GM23248 (cell line): ENCODE measurements around the gene GALNT17. TPM values are rescaled to one million over a fixed set of nuclear protein-coding genes. Genes with fewer than 3 reads are reported as not detected.

Experiments
- DNase-seq: peaks from one replicate; pipeline ENCODE4 v3.0.0-alpha.2; 2015
- H2AFZ ChIP-seq: fragments of 200-600 bp; sonication (generic); 2 replicates; pipeline ENCODE4 v1.6.1; 2016; ENCODE audit warnings: antibody characterized with exemption
- H3F3A ChIP-seq: fragments of 200-600 bp; sonication (generic); 2 replicates; pipeline ENCODE4 v1.6.1; 2016; ENCODE audit warnings: mild to moderate bottlenecking, antibody characterized with exemption, mixed run types; ENCODE audit not compliant: insufficient read depth
- H3K27ac ChIP-seq: fragments of 200-600 bp; sonication (generic); 2 replicates; pipeline ENCODE4 v1.5.1; 2016; ENCODE audit warnings: mild to moderate bottlenecking
- H3K27me3 ChIP-seq: fragments of 200-600 bp; sonication (generic); replicated peaks from 2 replicates; pipeline ENCODE4 v1.6.1; 2016; ENCODE audit warnings: mild to moderate bottlenecking; ENCODE audit not compliant: insufficient read depth
- H3K36me3 ChIP-seq: fragments of 200-600 bp; sonication (generic); 2 replicates; pipeline ENCODE4 v1.6.1; 2016; ENCODE audit warnings: low read depth, mild to moderate bottlenecking
- H3K4me1 ChIP-seq: fragments of 200-600 bp; sonication (generic); 2 replicates; pipeline ENCODE4 v1.6.1; 2016; ENCODE audit warnings: mild to moderate bottlenecking; ENCODE audit not compliant: insufficient read depth
- H3K4me2 ChIP-seq: fragments of 200-600 bp; sonication (generic); one replicate; pipeline ENCODE4 v1.6.1; 2016; ENCODE audit warnings: mild to moderate bottlenecking; ENCODE audit not compliant: unreplicated experiment
- H3K4me3 ChIP-seq: fragments of 200-600 bp; sonication (generic); 2 replicates; pipeline ENCODE4 v1.5.1; 2016; ENCODE audit warnings: mild to moderate bottlenecking
- H3K79me2 ChIP-seq: fragments of 200-600 bp; sonication (generic); 2 replicates; pipeline ENCODE4 v1.6.1; 2016; ENCODE audit warnings: mild to moderate bottlenecking; ENCODE audit not compliant: insufficient read depth
- H3K9ac ChIP-seq: fragments of 200-600 bp; sonication (generic); 2 replicates; pipeline ENCODE4 v1.6.1; 2016; ENCODE audit warnings: mild to moderate bottlenecking
- H3K9me2 ChIP-seq: fragments of 200-600 bp; sonication (generic); 2 replicates; pipeline ENCODE4 v1.6.1; 2016; ENCODE audit warnings: mixed run types, mild to moderate bottlenecking, moderate library complexity; ENCODE audit not compliant: insufficient read depth
- H3K9me3 ChIP-seq: fragments of 200-600 bp; sonication (generic); one replicate; pipeline ENCODE4 v1.6.1; 2017; ENCODE audit warnings: low read depth
- H4K20me1 ChIP-seq: fragments of 200-600 bp; sonication (generic); 2 replicates; pipeline ENCODE4 v1.6.0; 2016; ENCODE audit not compliant: insufficient read depth
- EZH2 ChIP-seq: fragments of 200-600 bp; sonication (generic); IDR thresholded peaks from 2 replicates; pipeline ENCODE4 v1.6.1; 2018; ENCODE audit warnings: antibody characterized with exemption, mild to moderate bottlenecking; ENCODE audit not compliant: insufficient read depth, poor library complexity, severe bottlenecking
- EZH2phosphoT487 ChIP-seq: fragments of 200-600 bp; sonication (generic); IDR thresholded peaks from 2 replicates; pipeline ENCODE4 v1.6.1; 2018; ENCODE audit warnings: antibody characterized with exemption, moderate library complexity, mild to moderate bottlenecking, low read depth; ENCODE audit not compliant: insufficient read depth
- WGBS, 2 experiments: methylation state at CpG; one replicate each; pipeline ENCODE4 v1.1.6; 2015 to 2017; ENCODE audit warnings: low lambda C conversion rate in 2 of 2, low coverage in 1 of 2; ENCODE audit errors: missing lambda C conversion rate in 2 of 2; 5-methylcytosine and 5-hydroxymethylcytosine counted together
- in situ Hi-C: fragments of 300-500 bp; cut with MboI; formaldehyde crosslinking; loops from 2 replicates; pipeline ENCODE4 v1.15.0; 2020
- polyA plus RNA-seq: library from polyadenylated mRNA; unstranded; fragments of >200 nt; fragmentation: Nextera tagmentation; extraction: Ambion mirVana; gene quantifications from 2 replicates; pipeline ENCODE4 v1.2.1, GENCODE V29; 2016
- total RNA-seq: library from RNA; depleted of rRNA; stranded (reverse); fragments of >200 nt; shearing (Covaris generic); gene quantifications from 2 replicates; pipeline ENCODE4 v1.2.3, GENCODE V29; 2014

The GALNT17 gene
- total and polyA plus RNA-seq, 2 experiments from 2014 or later: not detected

GRCh38 chr7:71313553-71313952, 181.6 kb downstream of the GALNT17 start:
- H3K4me3 ChIP-seq: no peak overlapping the region
- H3K27ac ChIP-seq: no peak overlapping the region
- H3K36me3 ChIP-seq: no peaks in the 10 kb centered on the region
- H3K9ac ChIP-seq: no peak overlapping the region
- no peaks in the 10 kb centered on the region for H3K9me3 ChIP-seq
- H2AFZ ChIP-seq: no peak overlapping the region
- no peaks in the 10 kb centered on the region for H3F3A ChIP-seq
- H3K9me2 ChIP-seq: no peaks in the 10 kb centered on the region
- H4K20me1 ChIP-seq: no peaks in the 10 kb centered on the region
- H3K4me2 ChIP-seq: no peak overlapping the region
- no peak for TF ChIP-seq EZH2phosphoT487
- TF ChIP-seq EZH2: no peak
- H3K79me2 ChIP-seq: no peaks in the 10 kb centered on the region
- H3K4me1 ChIP-seq: no peaks in the 10 kb centered on the region
- in situ Hi-C loops: no loop called here
- no peaks in the 10 kb centered on the region for H3K27me3 ChIP-seq
- DNase-seq: no peak
- WGBS, 2 experiments: 5 to 6% methylated on average over 3 of the region's 3 CpGs

- Histone ChIP-seq H2AFZ (no peak overlapping the region), H3K9ac (no peak overlapping the region), H3K27me3 (no peaks in the 10 kb centered on the region), H3K4me2 (no peak overlapping the region), H3K4me3 (no peak overlapping the region), H3K36me3 (no peaks in the 10 kb centered on the region), H3K79me2 (no peaks in the 10 kb centered on the region), H3K9me3 (no peaks in the 10 kb centered on the region), H3K27ac (no peak overlapping the region), H3F3A (no peaks in the 10 kb centered on the region), H3K9me2 (no peaks in the 10 kb centered on the region), H4K20me1 (no peaks in the 10 kb centered on the region), H3K4me1 (no peaks in the 10 kb centered on the region)
- in situ Hi-C loops: no loop called here
- 0% methylated on average over 2 of the region's 2 CpGs for WGBS, 2 experiments
- DNase-seq: no peak
- TF ChIP-seq EZH2phosphoT487 (no peak), EZH2 (no peak)
These were observed 189.0 kb downstream of the GALNT17 start for GRCh38 chr7:71320916-71321315.

GRCh38 chr7:71322201-71322600, 190.3 kb downstream of the GALNT17 start:
- no peak for DNase-seq
- Histone ChIP-seq H3K9ac (no peak overlapping the region), H3K36me3 (no peaks in the 10 kb centered on the region), H3K4me2 (no peak overlapping the region), H3K9me2 (no peaks in the 10 kb centered on the region), H3K27me3 (no peaks in the 10 kb centered on the region), H3K27ac (no peak overlapping the region), H2AFZ (no peak overlapping the region), H3F3A (no peaks in the 10 kb centered on the region), H3K4me1 (no peaks in the 10 kb centered on the region), H3K79me2 (no peaks in the 10 kb centered on the region), H4K20me1 (no peaks in the 10 kb centered on the region), H3K9me3 (no peaks in the 10 kb centered on the region), H3K4me3 (no peak overlapping the region)
- in situ Hi-C loops: no loop called here
- TF ChIP-seq EZH2phosphoT487 (no peak), EZH2 (no peak)
- 20 to 22% methylated on average over 6 of the region's 6 CpGs for whole genome bisulfite sequencing, 2 experiments

- H3F3A ChIP-seq: no peaks in the 10 kb centered on the region
- in situ Hi-C loops: no loop called here
- H3K79me2 ChIP-seq: no peaks in the 10 kb centered on the region
- 30 to 31% methylated on average over 6 of the region's 6 CpGs for WGBS, 2 experiments
- no peak overlapping the region for H3K4me3 ChIP-seq
- H3K9ac ChIP-seq: no peak overlapping the region
- H3K9me3 ChIP-seq: no peaks in the 10 kb centered on the region
- H3K4me1 ChIP-seq: no peaks in the 10 kb centered on the region
- no peak overlapping the region for H3K4me2 ChIP-seq
- H3K36me3 ChIP-seq: no peaks in the 10 kb centered on the region
- DNase-seq: no peak
- no peaks in the 10 kb centered on the region for H3K9me2 ChIP-seq
- H3K27me3 ChIP-seq: no peaks in the 10 kb centered on the region
- H3K27ac ChIP-seq: no peak overlapping the region
- no peak for TF ChIP-seq EZH2
- TF ChIP-seq EZH2phosphoT487: no peak
- no peak overlapping the region for H2AFZ ChIP-seq
- H4K20me1 ChIP-seq: no peaks in the 10 kb centered on the region
These were observed 191.8 kb downstream of the GALNT17 start for GRCh38 chr7:71323726-71324125.

- Histone ChIP-seq H3K27me3 (no peaks in the 10 kb centered on the region), H3K9ac (no peak overlapping the region), H3K4me3 (no peak overlapping the region), H3K4me1 (no peaks in the 10 kb centered on the region), H3K4me2 (no peak overlapping the region), H3K9me3 (no peaks in the 10 kb centered on the region), H3K27ac (no peak overlapping the region), H3F3A (no peaks in the 10 kb centered on the region), H3K36me3 (no peaks in the 10 kb centered on the region), H2AFZ (no peak overlapping the region), H4K20me1 (no peaks in the 10 kb centered on the region), H3K79me2 (no peaks in the 10 kb centered on the region), H3K9me2 (no peaks in the 10 kb centered on the region)
- in situ Hi-C loops: no loop called here
- DNase-seq: no peak
- 13 to 20% methylated on average over 5 of the region's 5 CpGs for WGBS, 2 experiments
- TF ChIP-seq EZH2phosphoT487 (no peak), EZH2 (no peak)
These were observed 193.2 kb downstream of the GALNT17 start for GRCh38 chr7:71325151-71325550.
